Measurements from ENCODE around the gene CHML. TPM values are rescaled to one million over a fixed set of nuclear protein-coding genes. Genes with fewer than 3 reads are reported as not detected.

Gene CHML
- total RNA-seq, 1 donor from 2014 or later, result 8.2 TPM

GRCh38 chr1:241606544-241606943 lies 33.6 kb downstream of the CHML start:
- no peak for DNase-seq
- intact Hi-C loops (cut with micrococcal nuclease), result loop anchor here (10.0 kb wide), 1 partner anchor 208 kb away; no protein-coding TSS in a partner anchor
- H3K27me3 ChIP-seq (ENCODE audit: low read depth), result no peaks in the 10 kb centered on the region

GRCh38 chr1:241605146-241605805 lies 34.9 kb downstream of the CHML start:
- Histone ChIP-seq H3K27me3 (ENCODE audit: low read depth) (no peaks in the 10 kb centered on the region), H3K4me3 (no peak overlapping the region), H3K27ac (replicated peaks) (no peak overlapping the region), H3K4me1 (peaks cover 6% of the 10 kb centered on the region), H3K36me3 (no peaks in the 10 kb centered on the region), H3K9me3 (replicated peaks) (no peaks in the 10 kb centered on the region)
- no peak for TF ChIP-seq CTCF (IDR thresholded peaks at IDR 0.05; ENCODE audit: borderline replicate concordance)
- intact Hi-C loops (cut with micrococcal nuclease), result loop anchor here (10.0 kb wide), 1 partner anchor 210 kb away; no protein-coding TSS in a partner anchor
- no peak for DNase-seq

More at GRCh38 chr1:241606544-241606943, 33.6 kb downstream of the CHML start:
- Histone ChIP-seq H3K4me3 (no peak overlapping the region), H3K27ac (replicated peaks) (no peak overlapping the region), H3K36me3 (no peaks in the 10 kb centered on the region), H3K4me1 (peaks cover 4% of the 10 kb centered on the region), H3K9me3 (replicated peaks) (no peaks in the 10 kb centered on the region)
- no peak for TF ChIP-seq CTCF (IDR thresholded peaks at IDR 0.05; ENCODE audit: borderline replicate concordance)

- Histone ChIP-seq H3K36me3 (no peaks in the 10 kb centered on the region), H3K4me1 (peaks cover 4% of the 10 kb centered on the region), H3K27ac (replicated peaks) (no peak overlapping the region), H3K9me3 (replicated peaks) (no peaks in the 10 kb centered on the region), H3K4me3 (no peak overlapping the region), H3K27me3 (ENCODE audit: low read depth) (no peaks in the 10 kb centered on the region)
- no peak for TF ChIP-seq CTCF (IDR thresholded peaks at IDR 0.05; ENCODE audit: borderline replicate concordance)
- intact Hi-C loops (cut with micrococcal nuclease), result loop anchor here (10.0 kb wide), 1 partner anchor 211 kb away; no protein-coding TSS in a partner anchor
- DNase-seq, result no peak
Measured at GRCh38 chr1:241603731-241604245, 36.4 kb downstream of the CHML start.

GRCh38 chr1:241600496-241600901 lies 39.7 kb downstream of the CHML start:
- H3K27me3 ChIP-seq (ENCODE audit: low read depth), result no peaks in the 10 kb centered on the region
- no peak for TF ChIP-seq CTCF (IDR thresholded peaks at IDR 0.05; ENCODE audit: borderline replicate concordance)
- no peak for DNase-seq
- H3K4me1 ChIP-seq, result peaks cover 4% of the 10 kb centered on the region
- H3K27ac ChIP-seq (replicated peaks), result no peak overlapping the region
- intact Hi-C loops (cut with micrococcal nuclease), result loop anchor here (10.0 kb wide), 1 partner anchor 214 kb away; no protein-coding TSS in a partner anchor
- no peaks in the 10 kb centered on the region for H3K9me3 ChIP-seq (replicated peaks)
- H3K36me3 ChIP-seq, result no peaks in the 10 kb centered on the region
- H3K4me3 ChIP-seq, result no peak overlapping the region

- Histone ChIP-seq H3K36me3 (peaks cover 7% of the 10 kb centered on the region), H3K27me3 (ENCODE audit: low read depth) (no peaks in the 10 kb centered on the region), H3K4me1 (peaks cover 4% of the 10 kb centered on the region), H3K9me3 (replicated peaks) (no peaks in the 10 kb centered on the region), H3K27ac (replicated peaks) (no peak overlapping the region), H3K4me3 (no peak overlapping the region)
- no peak for DNase-seq
- intact Hi-C loops (cut with micrococcal nuclease), result no loop called here
- no peak for TF ChIP-seq CTCF (IDR thresholded peaks at IDR 0.05; ENCODE audit: borderline replicate concordance)
Measured at GRCh38 chr1:241598249-241598648, 41.9 kb downstream of the CHML start.

Measured in left ventricle myocardium inferior (tissue), 1 donor.